Measurements from ENCODE around the gene SPOCD1.

Gene SPOCD1

DNA sequence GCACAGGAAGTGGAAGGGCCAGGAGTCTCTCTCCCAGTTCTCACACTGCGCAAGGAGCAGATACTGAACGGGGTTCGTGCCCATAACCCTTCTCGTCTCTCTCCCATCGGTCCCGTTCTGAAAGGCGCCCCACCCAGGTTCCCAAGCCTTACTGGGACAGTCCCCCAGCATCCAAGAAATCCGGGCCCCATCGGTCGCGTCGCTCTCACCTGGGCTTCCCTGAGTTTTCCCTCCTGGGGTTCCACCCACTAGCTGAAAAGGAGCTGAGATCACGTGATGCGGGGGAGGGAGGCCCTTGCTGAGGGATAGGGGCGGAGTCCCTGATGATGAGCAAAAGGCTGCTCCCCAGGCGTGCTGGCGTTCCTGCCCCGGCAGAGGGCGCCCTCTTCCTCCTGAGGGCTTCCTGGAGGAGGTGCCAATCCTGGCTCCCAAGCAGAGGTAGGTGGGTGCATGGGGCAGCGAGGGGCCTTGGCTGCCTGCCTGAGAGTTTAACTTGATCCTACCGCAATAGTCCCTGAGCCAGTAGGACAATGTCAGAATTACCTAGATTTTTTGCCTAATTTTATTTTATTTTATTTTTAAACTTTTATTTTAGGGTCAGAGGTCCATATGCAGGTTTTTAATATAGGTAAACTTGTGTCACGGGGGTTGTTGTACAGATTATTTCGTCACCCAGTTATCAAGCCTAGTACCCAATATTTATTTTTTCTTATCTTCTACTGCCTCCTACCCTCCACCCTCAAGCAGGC is at the start of gene SPOCD1:
TSS of gene SPOCD1 (minus strand) at position 271 of the 749 bp plus-strand sequence. CDS start 689 bp downstream, outside the sequence.
- DNase-seq = peak; percentile 84

DNA sequence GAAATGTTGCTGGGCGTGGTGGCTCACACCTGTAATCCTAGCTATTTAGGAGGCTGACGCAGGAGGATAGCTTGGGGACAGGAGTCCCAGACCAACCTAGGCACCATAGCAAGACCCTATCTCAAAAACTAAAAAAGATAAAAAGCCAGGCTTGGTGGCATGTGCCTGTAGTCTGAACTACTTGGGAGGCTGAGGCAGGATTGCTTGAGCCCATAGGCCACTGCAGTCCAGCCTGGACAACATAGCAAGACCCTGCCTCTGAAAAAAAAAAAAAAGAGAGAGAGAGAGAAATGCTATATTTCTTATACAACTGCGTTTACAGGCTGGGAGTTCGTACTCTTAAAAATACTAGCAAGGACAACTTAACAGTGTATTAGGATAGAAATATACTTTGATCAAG is 46.2 kb upstream of the SPOCD1 start:
- no peak for DNase-seq

DNA sequence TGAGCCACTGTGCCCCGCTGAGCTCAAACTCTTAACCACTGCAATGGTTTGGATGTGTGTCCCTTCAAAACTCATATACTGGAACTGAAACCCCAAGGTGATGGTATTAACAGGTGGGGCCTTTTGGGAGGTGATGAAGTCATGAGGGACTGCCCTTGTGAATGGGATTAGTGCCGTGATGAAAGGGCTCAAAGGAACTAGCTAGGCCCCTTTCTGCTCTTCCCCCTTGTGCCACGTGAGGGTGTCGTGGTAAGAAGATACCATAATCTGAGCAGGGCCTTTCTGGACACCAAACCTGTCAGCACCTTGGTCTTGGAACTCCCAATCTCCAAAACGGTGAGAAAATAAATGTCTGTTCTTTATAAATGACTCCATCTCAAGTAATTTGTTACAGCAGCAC is 45.5 kb upstream of the SPOCD1 start:
- DNase-seq = peak; percentile 73

DNA sequence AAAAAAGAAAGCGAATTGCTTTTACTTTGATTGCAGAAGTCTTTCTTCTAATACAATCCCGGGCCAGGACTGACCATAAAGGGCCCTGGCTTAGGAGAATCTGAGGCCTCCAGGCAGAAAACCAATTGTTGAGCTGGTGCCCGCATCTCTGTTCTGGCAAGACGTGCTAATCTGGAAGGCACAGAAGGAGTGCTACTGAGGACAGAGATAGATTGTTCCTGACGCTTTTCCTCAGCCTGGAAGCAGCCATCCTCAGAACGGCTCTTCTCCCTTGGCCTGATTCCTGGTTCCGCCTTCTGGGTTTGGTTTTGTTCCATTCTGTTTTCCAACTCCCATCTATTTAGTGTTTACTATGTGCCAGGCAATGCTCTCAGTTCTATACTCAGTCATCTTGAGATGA is 44.8 kb upstream of the SPOCD1 start:
- DNase-seq = no peak

DNA sequence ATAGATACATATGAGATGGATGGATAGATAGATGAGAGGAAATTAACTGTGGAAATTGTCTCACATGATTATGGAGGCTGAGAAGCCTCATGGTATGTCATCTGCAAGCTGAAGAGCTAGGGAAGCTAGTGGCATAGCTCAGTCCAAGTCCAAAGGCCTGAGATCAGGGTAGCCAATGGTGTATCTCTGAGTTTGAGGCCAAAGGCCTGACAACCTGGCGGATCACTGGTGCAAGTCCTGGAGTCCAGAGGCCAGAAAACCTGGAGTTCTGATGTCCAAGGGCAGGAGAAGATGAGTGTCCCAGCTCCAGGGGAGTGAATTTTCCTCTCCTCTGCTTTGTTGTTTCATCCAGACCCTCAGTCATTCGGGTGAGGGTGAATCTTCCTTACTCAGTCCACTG is 43.9 kb upstream of the SPOCD1 start:
- no peak for DNase-seq

DNA sequence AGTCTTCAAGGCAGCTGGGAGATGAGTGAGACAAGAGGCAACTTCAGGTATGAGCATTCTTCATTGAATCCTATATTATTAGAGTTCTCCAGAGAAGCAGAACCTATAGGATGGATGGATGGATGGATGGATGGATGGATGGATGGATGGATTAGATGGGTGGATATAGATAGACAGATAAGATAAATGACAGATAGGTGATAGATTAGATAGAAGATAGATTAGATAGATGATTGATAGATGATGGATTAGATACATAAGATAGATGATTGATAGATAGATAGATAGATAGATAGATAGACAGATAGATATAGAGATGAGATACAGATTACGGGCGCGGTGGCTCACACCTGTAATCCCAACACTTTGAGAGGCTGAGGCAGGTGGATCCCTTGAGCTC is 43.2 kb upstream of the SPOCD1 start:
- no peak for DNase-seq

DNA sequence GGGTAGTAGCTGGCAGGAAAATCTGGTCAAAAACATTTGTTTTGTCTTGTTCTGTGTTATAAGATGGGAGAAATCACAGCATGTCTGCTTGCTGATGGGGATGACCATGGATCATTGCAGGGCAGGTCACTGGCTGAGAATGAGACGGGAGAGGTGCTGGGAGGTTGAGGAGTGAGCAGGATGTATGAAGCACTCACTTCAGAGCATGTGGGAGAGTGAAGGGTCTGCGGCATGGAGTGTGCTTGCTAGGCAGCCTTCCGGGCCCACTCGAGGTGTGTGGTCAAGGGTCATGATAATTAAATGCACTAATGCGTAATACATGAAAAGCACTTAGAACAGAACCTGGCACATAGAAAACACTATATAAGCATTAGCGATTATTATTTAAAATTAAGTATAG is 42.0 kb upstream of the SPOCD1 start:
- DNase-seq = no peak

DNA sequence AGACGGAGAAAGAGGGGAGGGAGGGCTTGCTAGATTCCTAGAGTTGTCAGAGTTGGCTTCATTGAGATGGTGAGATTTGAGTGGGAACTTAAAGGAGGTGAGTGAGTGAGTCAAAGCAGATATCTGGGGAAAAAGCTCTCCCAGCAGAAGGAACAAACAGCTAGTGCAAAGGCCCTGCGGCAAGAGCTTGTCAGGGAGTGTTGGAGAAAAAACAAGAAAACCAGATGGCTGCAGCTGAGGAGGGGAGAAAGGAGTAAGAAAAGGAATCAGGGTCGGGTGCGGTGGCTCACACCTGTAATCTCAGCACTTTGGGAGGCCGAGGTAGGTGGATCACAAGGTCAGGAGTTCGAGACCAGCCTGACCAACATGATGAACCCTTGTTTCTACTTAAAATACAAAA is 40.3 kb upstream of the SPOCD1 start:
- no peak for DNase-seq

DNA sequence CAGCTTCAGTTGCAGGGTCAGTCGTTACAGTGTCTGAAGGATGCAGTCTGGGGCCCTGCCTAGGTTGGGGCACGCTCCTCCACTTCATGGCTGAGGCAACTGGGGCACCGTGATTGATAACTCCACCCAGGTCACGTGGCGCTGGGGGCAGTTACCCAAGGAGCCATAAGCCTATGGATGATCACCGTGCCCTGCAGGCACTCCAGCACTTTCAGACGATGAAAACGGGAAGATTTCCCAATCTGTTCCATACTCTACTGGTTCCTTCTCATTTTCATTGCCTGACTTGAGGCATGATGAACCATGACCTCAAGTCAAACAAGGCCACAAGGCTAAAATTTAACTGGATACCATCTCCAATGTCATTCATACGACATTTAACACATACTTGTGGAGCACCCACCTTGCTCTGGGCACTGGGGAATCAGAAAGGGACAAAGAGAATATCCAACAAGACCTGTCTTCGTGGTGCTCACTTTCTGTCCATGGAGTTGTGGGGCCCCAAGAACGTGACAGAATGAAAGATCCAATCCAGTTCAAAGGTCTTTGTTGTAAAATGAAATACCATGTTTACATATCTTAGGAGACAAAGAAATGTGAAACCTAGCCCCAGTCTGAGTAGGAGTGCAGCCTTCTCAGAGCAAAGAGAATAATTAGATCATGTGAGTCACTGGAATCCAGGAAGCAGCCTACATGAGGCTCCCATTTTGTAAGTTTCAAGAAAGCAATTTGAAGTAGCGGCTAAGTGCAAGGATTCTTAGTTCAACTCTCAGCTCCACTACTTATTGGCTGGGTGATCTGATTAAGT is 39.4 kb upstream of the SPOCD1 start:
- DNase-seq = no peak

DNA sequence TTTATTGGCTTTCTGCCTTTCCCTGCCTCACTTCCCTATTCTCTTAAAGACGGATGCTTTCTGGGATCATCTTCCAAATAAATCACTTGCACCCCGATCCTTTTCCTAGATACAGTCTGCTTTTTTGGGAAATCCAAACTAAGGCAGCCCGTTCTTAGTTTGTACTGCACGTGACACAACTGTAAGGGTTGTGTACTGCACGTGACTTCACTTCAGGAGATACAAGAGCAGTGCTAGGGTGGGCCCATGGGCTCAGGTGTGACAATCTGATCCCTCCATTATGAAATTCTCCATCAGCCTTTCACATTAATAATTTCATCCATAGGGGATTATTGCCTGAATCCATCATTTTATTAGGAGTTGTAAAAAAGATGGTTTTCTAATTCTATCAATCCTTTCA is 33.8 kb upstream of the SPOCD1 start:
- DNase-seq = no peak

DNA sequence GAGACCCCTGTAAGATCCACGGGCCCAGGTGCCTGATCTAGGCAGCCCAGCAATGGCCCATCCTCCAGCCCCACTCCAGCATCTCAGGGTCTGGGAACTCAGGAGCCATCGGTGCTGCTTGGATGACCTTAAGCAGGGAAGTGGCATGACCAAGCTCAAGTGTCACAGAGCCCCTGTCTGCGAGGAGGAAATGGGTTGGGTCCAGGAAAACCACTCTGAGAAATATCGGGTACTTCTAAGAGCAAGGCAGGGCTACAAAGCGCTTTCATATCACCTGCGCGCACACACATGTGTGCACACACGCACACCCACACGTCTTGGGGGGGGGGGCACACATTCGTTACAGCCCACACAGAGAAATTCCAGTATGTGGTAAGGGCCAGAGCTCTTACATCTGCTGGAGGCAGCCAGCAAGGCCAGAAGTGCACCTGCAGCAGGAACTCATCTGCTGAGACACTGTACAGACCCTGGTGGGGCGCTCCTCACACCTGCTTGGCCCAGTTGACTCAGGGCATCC is 32.6 kb upstream of the SPOCD1 start:
- DNase-seq = peak; percentile 87

DNA sequence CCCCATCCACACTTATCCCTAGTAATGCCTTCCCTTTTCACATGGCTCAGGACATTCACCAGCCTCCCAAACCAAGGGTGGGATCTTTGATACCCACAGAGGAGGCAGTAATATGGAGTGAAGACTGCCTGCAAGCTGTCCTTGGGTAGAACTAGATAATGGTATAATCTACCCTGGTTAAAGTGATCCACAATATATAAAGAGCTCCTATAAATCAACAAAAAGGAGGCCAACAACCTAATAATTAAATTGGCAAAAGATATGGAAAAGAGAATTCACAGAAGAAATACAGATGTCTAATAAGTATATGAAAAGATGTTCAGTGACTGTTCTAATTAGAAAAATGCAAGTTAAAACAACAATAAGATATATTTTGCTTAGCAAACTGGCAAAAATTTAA is 30.7 kb upstream of the SPOCD1 start:
- no peak for DNase-seq

DNA sequence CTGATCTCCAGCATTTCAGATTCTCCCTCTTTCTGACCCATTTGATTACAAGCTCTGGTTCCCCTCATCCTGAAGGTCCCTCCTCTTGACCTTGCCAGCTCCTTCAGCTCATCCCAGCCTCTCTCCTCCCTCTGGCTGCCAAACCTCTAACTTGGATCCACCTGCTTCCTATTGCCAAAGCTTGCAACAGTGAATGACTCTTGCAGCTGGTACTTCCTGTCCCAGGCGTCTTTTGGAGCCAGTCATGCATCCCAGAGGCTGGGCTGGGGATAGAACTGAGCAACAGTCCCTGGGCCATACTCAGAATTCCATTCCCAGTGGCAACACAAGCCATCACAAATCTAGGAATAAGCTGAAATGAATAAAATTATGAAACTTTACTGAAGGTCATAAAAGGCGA is 27.7 kb upstream of the SPOCD1 start:
- no peak for DNase-seq

DNA sequence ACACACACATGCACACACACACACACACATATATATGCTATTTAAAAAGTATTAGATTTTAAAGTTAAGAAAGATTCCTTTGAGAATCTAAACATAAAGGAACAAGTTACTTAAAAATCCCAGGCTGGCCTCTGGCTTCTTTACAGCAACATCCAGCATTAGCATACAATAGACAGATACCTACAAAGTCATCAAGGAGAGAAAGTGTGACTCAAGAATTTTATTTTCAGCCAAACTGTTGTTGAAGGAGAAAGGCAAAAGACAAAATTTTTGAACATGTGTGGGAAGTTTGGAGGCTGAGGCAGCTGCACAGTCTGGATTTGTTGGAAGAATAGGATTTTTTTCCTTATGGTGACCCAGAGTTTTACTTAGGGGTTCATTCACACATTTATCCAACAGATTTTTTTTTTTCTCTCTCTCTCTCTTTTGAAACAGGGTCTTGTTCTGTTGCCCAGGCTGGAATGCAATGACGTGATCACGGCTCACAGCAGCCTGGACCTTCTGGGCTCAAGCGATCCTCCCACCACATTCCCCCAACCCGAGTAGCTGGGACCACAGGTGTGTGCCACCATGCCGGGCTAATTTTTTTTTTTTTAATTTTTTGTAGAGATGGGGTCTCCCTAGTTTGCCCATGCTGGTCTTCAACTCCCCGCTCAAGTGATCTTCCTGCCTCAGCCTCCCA is 24.0 kb upstream of the SPOCD1 start:
- no peak for DNase-seq

DNA sequence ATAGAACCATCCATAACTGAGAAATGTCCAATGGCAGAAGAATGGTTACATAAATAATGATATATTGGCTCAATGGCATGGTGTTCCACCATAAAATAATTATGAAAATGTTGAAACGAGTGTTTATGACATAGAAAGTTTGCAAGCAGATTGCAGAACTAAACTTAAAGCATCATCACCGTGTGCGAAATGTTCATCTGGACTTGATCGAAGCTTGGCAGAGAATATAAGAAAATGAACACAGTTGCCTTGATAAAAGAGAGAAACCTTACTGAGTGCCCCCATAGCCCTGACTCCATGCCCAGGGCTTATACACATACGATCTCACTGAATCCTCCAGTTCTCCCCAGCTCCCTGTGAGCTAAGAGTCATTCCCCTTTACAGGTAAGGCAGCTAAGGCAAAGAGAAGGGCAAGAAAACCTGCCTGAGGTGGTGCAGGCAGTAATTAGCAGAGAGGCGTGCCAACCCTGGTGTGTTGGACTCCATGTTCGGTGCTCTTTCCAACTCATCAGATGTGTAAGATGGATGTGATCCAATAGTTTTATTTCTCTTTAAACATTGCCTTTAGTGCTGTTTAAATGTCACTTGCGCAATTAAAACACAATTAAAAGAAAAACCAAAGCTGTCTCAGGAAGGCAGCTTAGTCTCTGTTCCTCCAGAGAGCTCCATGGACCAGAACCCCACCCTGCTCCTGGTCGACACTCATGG is 21.8 kb upstream of the SPOCD1 start:
- no peak for DNase-seq

DNA sequence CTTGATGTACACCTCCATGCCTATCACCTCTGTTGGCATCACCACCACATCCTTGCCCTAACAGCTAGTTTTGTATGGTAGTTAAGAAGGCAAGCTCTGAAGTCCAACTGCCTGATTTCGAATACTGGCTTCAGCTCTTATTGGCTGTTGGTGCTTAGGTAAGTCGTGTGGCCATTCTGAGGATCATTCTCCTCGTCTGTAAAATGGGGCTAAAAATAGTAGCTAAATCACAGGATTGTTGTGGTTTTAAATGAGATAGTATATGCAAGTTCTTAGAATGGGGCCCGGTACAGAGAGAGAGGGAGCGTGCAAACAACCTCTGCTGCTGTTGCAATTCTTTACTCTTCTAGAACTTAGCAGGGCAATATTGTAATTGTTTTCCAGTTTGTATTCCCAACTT is 20.8 kb upstream of the SPOCD1 start:
- DNase-seq = no peak

DNA sequence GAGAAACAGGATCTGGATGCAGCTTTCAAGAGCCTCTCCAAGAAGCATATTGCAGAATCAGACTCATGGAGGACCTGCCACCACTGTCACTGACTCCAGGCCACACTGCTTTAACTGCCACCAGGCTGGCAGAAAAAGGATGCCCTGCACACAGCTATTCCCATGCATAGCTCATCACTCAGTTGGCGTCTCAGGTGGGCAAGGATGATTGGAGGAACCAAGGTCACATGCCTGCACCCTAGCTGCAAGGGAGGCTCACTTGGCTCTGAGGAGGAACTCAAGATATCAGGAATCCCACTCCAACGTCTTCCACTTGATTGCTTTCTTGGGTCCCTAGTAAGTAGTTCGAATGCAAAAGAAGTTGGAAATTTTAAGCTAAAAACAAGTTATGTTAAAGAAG is 19.6 kb upstream of the SPOCD1 start:
- DNase-seq = no peak

DNA sequence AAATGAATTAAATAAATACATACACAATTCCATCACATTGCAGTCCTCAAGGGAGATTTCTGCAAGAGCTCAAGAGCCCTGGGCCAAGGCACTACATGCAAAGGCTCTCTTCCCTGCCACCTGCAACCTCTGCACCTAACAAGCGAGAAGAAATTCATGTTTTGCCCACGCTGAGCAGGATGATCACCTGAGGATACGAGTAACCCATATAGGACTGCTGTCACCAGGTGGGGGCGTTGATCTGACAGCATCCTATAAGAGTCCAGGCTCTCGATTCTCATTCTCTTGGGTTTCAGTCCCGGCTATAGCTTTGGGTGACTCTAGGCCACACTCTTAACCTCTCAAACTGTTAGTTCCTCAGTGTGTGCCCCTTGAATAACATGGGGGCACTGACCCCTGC is 18.7 kb upstream of the SPOCD1 start:
- DNase-seq = peak; percentile 59

DNA sequence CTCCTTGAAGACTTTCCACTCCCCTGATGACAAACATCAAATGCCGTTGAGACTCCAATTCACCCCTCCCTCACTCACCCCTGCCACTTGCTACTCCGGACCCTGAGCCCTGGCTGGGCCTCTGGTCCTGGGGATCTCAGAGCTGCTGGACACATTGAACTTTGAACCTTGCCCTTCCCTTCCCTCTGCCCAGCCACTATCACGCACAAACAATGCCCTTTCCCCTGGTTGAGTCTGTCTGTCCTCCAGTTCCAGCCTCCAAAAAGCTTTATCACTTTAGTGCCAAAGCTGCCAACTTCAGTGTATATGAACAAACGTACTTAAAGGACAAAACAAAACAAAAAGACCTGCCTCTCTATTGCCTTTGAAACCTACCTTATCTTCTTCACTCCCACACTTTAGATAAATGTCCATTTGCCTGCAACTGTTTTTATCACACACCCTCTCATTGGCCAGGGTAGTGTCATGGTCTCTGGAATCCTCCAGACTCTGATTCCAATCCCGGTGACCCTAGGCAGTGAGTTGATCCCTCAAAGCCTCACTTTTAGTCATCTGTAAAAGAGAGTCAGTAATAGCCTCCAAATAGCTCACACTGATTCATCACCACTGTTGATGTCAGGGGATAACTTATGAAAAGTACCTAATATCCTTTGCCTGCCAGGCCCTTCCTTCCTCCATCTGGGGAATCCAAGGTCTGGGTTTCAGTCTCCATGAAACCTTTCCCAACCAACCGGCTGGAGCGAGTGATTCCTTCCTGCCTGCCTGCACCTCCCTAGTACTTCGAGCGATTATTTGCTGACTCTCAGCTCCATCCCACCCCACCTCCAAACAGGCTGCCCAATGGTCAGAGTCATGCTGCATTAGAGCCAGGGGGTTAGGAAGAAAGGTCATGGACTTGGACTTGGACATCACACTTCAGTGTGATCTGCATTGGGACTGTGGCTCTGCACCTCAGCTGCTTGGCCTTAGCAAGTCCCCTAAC is 15.9 kb upstream of the SPOCD1 start:
- DNase-seq = no peak

DNA sequence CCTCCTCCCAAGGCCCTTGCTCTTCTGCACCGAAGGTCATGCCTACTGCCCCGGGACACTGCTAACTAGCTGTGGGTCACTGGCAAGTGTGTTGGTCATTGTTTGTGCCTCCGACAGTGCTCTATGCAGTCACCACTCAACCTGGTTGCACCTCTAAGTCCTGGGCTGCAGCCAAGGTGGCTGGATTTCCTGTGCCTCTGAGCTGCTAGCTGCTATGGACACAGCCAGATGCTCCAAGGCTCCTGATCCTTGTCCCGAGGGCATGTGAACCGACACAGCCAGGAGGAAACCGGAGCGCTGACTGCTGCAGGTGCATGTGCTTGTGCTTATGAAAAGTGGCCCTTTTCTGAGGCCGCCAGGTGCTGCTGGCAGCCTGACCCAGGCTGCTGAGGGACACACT is 14.7 kb upstream of the SPOCD1 start:
- peak; percentile 70 for DNase-seq

DNA sequence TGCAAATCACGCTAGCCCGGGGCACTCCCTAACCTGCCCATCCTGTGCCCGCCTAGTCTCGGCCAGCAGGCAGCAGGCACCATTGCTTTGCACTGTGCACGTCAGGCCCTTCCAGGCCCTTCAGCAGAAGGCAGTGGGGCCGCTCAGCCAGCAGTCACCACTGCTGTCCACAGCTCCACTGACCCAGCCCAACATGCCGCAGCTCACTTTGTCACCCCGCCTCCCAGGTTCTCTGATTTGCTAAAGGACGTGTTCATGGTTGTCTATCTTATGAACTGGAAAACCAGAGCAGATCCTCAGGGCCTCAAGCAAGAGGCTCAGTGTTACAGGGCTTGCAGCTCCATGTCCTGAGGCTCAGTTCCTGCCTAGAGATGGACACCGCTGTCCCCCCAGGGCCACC is 14.2 kb upstream of the SPOCD1 start:
- DNase-seq = no peak
